Ishikawa (cell line): ENCODE measurements around the gene SCNN1B.

Experiments
- CEBPB ChIP-seq: IDR thresholded peaks from 2 replicates; pipeline ENCODE4 v1.6.1; 2012
- EGR1 ChIP-seq: IDR thresholded peaks from 2 replicates; pipeline ENCODE4 v1.6.1; 2012
- EP300 ChIP-seq: IDR thresholded peaks from 2 replicates; pipeline ENCODE4 v1.6.1; 2012; ENCODE audit warnings: borderline replicate concordance
- FOXM1 ChIP-seq: IDR thresholded peaks from 2 replicates; pipeline ENCODE4 v1.6.1; 2012; ENCODE audit warnings: low read depth, borderline replicate concordance
- TAF1 ChIP-seq: IDR thresholded peaks from 2 replicates; pipeline ENCODE4 v1.6.1; 2012; ENCODE audit warnings: low read depth, mild to moderate bottlenecking
- TCF12 ChIP-seq: IDR thresholded peaks from 2 replicates; pipeline ENCODE4 v1.6.1; 2012; ENCODE audit warnings: low read depth
- TEAD4 ChIP-seq: IDR thresholded peaks from 2 replicates; pipeline ENCODE4 v1.6.1; 2012
- TF ChIP-seq, protein P1 (sequence below): IDR thresholded peaks from 2 replicates; pipeline ENCODE4 v1.6.1; 2012
- TF ChIP-seq, protein P2 (sequence below): IDR thresholded peaks from 2 replicates; pipeline ENCODE4 v1.6.1; 2012; ENCODE audit warnings: low read depth, mild to moderate bottlenecking

DNA sequence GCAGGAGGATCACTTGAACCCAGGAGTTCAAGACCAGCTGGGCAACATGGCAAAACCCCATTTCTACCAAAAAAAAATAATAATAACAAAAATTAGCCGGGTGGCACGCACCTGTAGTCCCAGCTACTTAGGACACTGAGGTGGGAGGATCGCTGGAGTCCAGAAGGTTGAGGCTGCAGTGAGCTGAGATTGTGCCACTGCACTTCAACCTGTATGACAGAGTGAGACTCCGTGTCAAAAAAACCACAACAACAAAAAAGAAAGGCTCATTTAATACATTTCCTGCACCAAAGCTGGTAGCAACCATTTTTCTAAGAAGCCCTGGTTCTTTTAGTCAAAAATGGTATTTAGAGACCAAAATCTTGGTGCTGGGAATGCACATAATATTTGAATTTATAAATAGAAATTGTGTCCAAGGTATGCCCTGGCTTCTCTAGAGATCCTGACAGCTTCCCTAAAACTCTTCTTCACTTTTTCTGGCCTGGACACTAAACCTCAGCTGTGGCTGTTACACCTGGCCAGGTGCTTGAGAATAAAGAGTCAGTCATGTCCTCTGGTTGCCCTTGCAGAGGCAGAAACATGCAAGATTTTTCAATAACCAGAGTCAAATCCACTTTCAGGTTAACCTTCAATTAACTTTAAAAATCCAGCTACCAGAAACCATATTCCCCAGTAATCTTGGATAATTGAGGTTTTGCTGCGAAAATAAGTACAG, 35.9 kb downstream of the SCNN1B start:
- TF ChIP-seq EGR1 = no peak
- TF ChIP-seq, protein P1, sequence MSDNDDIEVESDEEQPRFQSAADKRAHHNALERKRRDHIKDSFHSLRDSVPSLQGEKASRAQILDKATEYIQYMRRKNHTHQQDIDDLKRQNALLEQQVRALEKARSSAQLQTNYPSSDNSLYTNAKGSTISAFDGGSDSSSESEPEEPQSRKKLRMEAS = no peak
- TF ChIP-seq, protein P2, sequence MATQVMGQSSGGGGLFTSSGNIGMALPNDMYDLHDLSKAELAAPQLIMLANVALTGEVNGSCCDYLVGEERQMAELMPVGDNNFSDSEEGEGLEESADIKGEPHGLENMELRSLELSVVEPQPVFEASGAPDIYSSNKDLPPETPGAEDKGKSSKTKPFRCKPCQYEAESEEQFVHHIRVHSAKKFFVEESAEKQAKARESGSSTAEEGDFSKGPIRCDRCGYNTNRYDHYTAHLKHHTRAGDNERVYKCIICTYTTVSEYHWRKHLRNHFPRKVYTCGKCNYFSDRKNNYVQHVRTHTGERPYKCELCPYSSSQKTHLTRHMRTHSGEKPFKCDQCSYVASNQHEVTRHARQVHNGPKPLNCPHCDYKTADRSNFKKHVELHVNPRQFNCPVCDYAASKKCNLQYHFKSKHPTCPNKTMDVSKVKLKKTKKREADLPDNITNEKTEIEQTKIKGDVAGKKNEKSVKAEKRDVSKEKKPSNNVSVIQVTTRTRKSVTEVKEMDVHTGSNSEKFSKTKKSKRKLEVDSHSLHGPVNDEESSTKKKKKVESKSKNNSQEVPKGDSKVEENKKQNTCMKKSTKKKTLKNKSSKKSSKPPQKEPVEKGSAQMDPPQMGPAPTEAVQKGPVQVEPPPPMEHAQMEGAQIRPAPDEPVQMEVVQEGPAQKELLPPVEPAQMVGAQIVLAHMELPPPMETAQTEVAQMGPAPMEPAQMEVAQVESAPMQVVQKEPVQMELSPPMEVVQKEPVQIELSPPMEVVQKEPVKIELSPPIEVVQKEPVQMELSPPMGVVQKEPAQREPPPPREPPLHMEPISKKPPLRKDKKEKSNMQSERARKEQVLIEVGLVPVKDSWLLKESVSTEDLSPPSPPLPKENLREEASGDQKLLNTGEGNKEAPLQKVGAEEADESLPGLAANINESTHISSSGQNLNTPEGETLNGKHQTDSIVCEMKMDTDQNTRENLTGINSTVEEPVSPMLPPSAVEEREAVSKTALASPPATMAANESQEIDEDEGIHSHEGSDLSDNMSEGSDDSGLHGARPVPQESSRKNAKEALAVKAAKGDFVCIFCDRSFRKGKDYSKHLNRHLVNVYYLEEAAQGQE = no peak
- no peak for TF ChIP-seq EP300
- TF ChIP-seq FOXM1 = no peak
- TF ChIP-seq CEBPB = no peak
- no peak for TF ChIP-seq TAF1
- no peak for TF ChIP-seq TEAD4
- TF ChIP-seq TCF12 = no peak
